ENCODE measurements around the gene TPGS1. TPM values are rescaled to one million over a fixed set of nuclear protein-coding genes. Genes with fewer than 3 reads are reported as not detected.

The TPGS1 gene
- total RNA-seq: 15.1 TPM
- polyA plus RNA-seq (ENCODE audit: insufficient read depth in 1 of 8, insufficient read length in 8 of 8, low replicate concordance in 1 of 8): 10 to 100 TPM in 6 of 8 donors, 1 to 10 TPM in 2; 8.6 to 12.7 (median 11.8) TPM
- long read RNA-seq, donor 1, transcript TPGS1-201 (2 exons, 1,114 nt): major isoform, 6 of 6 reads
- long read RNA-seq, donor 1, partial matches to known transcripts: 0 of 6 reads
- long read RNA-seq, donor 1, other reads (novel, unspliced or antisense): 0 of 6 reads
- long read RNA-seq, donor 2, partial matches to known transcripts: 0 of 2 reads
- long read RNA-seq, donor 2, other reads (novel, unspliced or antisense): 0 of 2 reads
- long read RNA-seq, donor 3, transcript TPGS1-201 (2 exons, 1,114 nt): major isoform, 14 of 15 reads
- long read RNA-seq, donor 3, partial matches to known transcripts: 0 of 15 reads
- long read RNA-seq, donor 3, other reads (novel, unspliced or antisense): 0 of 15 reads
- long read RNA-seq, donor 4, partial matches to known transcripts: 0 of 5 reads
- long read RNA-seq, donor 4, other reads (novel, unspliced or antisense): 0 of 5 reads
- long read RNA-seq, donor 5, transcript TPGS1-201 (2 exons, 1,114 nt): major isoform, 29 of 29 reads
- long read RNA-seq, donor 5, partial matches to known transcripts: 0 of 29 reads
- long read RNA-seq, donor 5, other reads (novel, unspliced or antisense): 0 of 29 reads
- long read RNA-seq, donor 6, transcript TPGS1-201 (2 exons, 1,114 nt): major isoform, 28 of 31 reads
- long read RNA-seq, donor 6, partial matches to known transcripts: 0 of 31 reads
- long read RNA-seq, donor 6, other reads (novel, unspliced or antisense): 0 of 31 reads
- long read RNA-seq, donor 7, transcript TPGS1-201 (2 exons, 1,114 nt): major isoform, 22 of 23 reads
- long read RNA-seq, donor 7, partial matches to known transcripts: 0 of 23 reads
- long read RNA-seq, donor 7, other reads (novel, unspliced or antisense): 0 of 23 reads
- long read RNA-seq, donor 8, transcript TPGS1-201 (2 exons, 1,114 nt): major isoform, 8 of 10 reads
- long read RNA-seq, donor 8, partial matches to known transcripts: 0 of 10 reads
- long read RNA-seq, donor 8, other reads (novel, unspliced or antisense): 0 of 10 reads
- long read RNA-seq, donor 9, partial matches to known transcripts: 0 of 5 reads
- long read RNA-seq, donor 9, other reads (novel, unspliced or antisense): 0 of 5 reads
- long read RNA-seq, donor 10, transcript TPGS1-202 (1 exons, 2,873 nt): minor isoform, 5 of 18 reads
- long read RNA-seq, donor 10, transcript TPGS1-201 (2 exons, 1,114 nt): major isoform, 13 of 18 reads
- long read RNA-seq, donor 10, partial matches to known transcripts: 0 of 18 reads
- long read RNA-seq, donor 10, other reads (novel, unspliced or antisense): 0 of 18 reads
- long read RNA-seq, donor 11, transcript TPGS1-201 (2 exons, 1,114 nt): major isoform, 9 of 9 reads
- long read RNA-seq, donor 11, partial matches to known transcripts: 0 of 9 reads
- long read RNA-seq, donor 11, other reads (novel, unspliced or antisense): 0 of 9 reads

GRCh38 chr19:507286-508203, at the start of gene TPGS1:
Gene TPGS1, plus strand, starts transcription at chr19:507497. Its CDS starts 10 bp downstream, at chr19:507507.
- peak; percentile 88 for DNase-seq
- peaks cover 8% of the 10 kb centered on the region for H3K36me3 ChIP-seq (ENCODE audit: control insufficient read depth, insufficient read depth, low read length)
- H3K27ac ChIP-seq (ENCODE audit: low read length): peak within 1 kb of the TSS; percentile 97
- WGBS (ENCODE audit: insufficient coverage): under 1% methylated on average over 81 of the region's 81 CpGs
- H3K4me1 ChIP-seq (ENCODE audit: control insufficient read depth, insufficient read depth, low read length): peaks cover 34% of the 10 kb centered on the region
- H3K27me3 ChIP-seq (ENCODE audit: control insufficient read depth, insufficient read depth, low read length): no peaks in the 10 kb centered on the region
- H3K9me3 ChIP-seq (replicated peaks; ENCODE audit: control insufficient read depth, low read depth, low read length): no peaks in the 10 kb centered on the region
- peak within 1 kb of the TSS; percentile 85 for H3K4me3 ChIP-seq (ENCODE audit: low read length)

- no peak overlapping the region for H3K27ac ChIP-seq (ENCODE audit: low read length)
- no peak for DNase-seq
Observed at GRCh38 chr19:457636-458035, 49.7 kb upstream of the TPGS1 start.

GRCh38 chr19:458091-459042, 48.9 kb upstream of the TPGS1 start:
- peaks cover 20% of the 10 kb centered on the region for H3K4me1 ChIP-seq (ENCODE audit: control insufficient read depth, insufficient read depth, low read length)
- H3K27ac ChIP-seq (ENCODE audit: low read length): no peak overlapping the region
- H3K36me3 ChIP-seq (ENCODE audit: control insufficient read depth, insufficient read depth, low read length): no peaks in the 10 kb centered on the region
- no peak overlapping the region for H3K4me3 ChIP-seq (ENCODE audit: low read length)
- peaks cover 16% of the 10 kb centered on the region for H3K27me3 ChIP-seq (ENCODE audit: control insufficient read depth, insufficient read depth, low read length)
- WGBS (ENCODE audit: insufficient coverage): 96% methylated on average over 76 of the region's 89 CpGs
- no peaks in the 10 kb centered on the region for H3K9me3 ChIP-seq (replicated peaks; ENCODE audit: control insufficient read depth, low read depth, low read length)
- no peak for DNase-seq

More at GRCh38 chr19:457636-458035, 49.7 kb upstream of the TPGS1 start:
- Histone ChIP-seq H3K9me3 (replicated peaks; ENCODE audit: control insufficient read depth, low read depth, low read length) (no peaks in the 10 kb centered on the region), H3K27me3 (ENCODE audit: control insufficient read depth, insufficient read depth, low read length) (peaks cover 14% of the 10 kb centered on the region), H3K4me1 (ENCODE audit: control insufficient read depth, insufficient read depth, low read length) (peaks cover 20% of the 10 kb centered on the region), H3K4me3 (ENCODE audit: low read length) (no peak overlapping the region), H3K36me3 (ENCODE audit: control insufficient read depth, insufficient read depth, low read length) (no peaks in the 10 kb centered on the region)
- WGBS (ENCODE audit: insufficient coverage): 91% methylated on average over 14 of the region's 30 CpGs

GRCh38 chr19:459724-460511, 47.4 kb upstream of the TPGS1 start:
- Histone ChIP-seq H3K27me3 (ENCODE audit: control insufficient read depth, insufficient read depth, low read length) (peaks cover 18% of the 10 kb centered on the region), H3K27ac (ENCODE audit: low read length) (peak overlapping the region; percentile 90), H3K9me3 (replicated peaks; ENCODE audit: control insufficient read depth, low read depth, low read length) (no peaks in the 10 kb centered on the region), H3K4me1 (ENCODE audit: control insufficient read depth, insufficient read depth, low read length) (peaks cover 20% of the 10 kb centered on the region), H3K4me3 (ENCODE audit: low read length) (peak overlapping the region; percentile 65), H3K36me3 (ENCODE audit: control insufficient read depth, insufficient read depth, low read length) (no peaks in the 10 kb centered on the region)
- WGBS (ENCODE audit: insufficient coverage): 1% methylated on average over 38 of the region's 66 CpGs
- peak; percentile 88 for DNase-seq

- Histone ChIP-seq H3K27me3 (ENCODE audit: control insufficient read depth, insufficient read depth, low read length) (peaks cover 18% of the 10 kb centered on the region), H3K4me3 (ENCODE audit: low read length) (peak within 1 kb of the TSS; percentile 65), H3K4me1 (ENCODE audit: control insufficient read depth, insufficient read depth, low read length) (peaks cover 20% of the 10 kb centered on the region), H3K9me3 (replicated peaks; ENCODE audit: control insufficient read depth, low read depth, low read length) (no peaks in the 10 kb centered on the region), H3K36me3 (ENCODE audit: control insufficient read depth, insufficient read depth, low read length) (no peaks in the 10 kb centered on the region), H3K27ac (ENCODE audit: low read length) (peak within 1 kb of the TSS; percentile 90)
- DNase-seq: peak; percentile 76
- WGBS (ENCODE audit: insufficient coverage): under 1% methylated on average over 61 of the region's 85 CpGs
Observed at GRCh38 chr19:460877-461720, 46.2 kb upstream of the TPGS1 start, which contains the start of gene SHC2. Gene SHC2, minus strand, starts transcription at chr19:461033. Its CDS starts 37 bp downstream, at chr19:460996.

- H3K27me3 ChIP-seq (ENCODE audit: control insufficient read depth, insufficient read depth, low read length): peaks cover 18% of the 10 kb centered on the region
- H3K9me3 ChIP-seq (replicated peaks; ENCODE audit: control insufficient read depth, low read depth, low read length): no peaks in the 10 kb centered on the region
- DNase-seq: peak; percentile 44
- peak overlapping the region; percentile 25 for H3K4me3 ChIP-seq (ENCODE audit: low read length)
- H3K4me1 ChIP-seq (ENCODE audit: control insufficient read depth, insufficient read depth, low read length): peaks cover 20% of the 10 kb centered on the region
- WGBS (ENCODE audit: insufficient coverage): 2% methylated on average over 44 of the region's 60 CpGs
- H3K36me3 ChIP-seq (ENCODE audit: control insufficient read depth, insufficient read depth, low read length): no peaks in the 10 kb centered on the region
- no peak overlapping the region for H3K27ac ChIP-seq (ENCODE audit: low read length)
Observed at GRCh38 chr19:461721-462551, 45.4 kb upstream of the TPGS1 start.
